Activated naive CD4-positive, alpha-beta T cell treated with anti-CD3 and anti-CD28 coated beads, Interleukin-2, amount 50 U/mL, for 16 hours (primary cell): Measurements from ENCODE around the gene ZNF444.
"Not testable (repeated sequence)": the region's sequence is repeated elsewhere in the genome, so short reads cannot be mapped to it uniquely, and the experiment has no call there.

Experiments used
- DNase-seq: peaks from one replicate; pipeline ENCODE4 v3.0.0-alpha.2; 2020

Gene ZNF444

DNA sequence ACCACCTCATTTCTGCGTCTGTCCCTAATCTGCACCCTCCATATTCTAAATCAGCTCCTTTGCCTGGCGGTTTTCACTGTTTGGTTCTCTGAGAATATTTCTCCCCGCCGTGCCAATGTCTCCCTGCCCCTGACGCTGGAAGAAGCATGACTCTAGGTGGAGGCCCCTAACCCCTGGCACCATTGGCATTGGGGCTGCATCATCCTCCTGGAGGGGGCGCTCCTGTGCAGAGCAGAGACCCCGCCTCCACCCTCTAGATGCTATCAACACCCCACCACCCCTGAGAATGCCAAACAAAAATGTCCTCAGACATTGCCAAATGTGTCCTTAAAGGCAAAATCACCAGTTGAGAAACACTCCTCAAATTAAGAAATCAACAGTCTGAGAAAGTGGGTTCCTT is 50.0 kb downstream of the ZNF444 start:
- DNase-seq = no peak

DNA sequence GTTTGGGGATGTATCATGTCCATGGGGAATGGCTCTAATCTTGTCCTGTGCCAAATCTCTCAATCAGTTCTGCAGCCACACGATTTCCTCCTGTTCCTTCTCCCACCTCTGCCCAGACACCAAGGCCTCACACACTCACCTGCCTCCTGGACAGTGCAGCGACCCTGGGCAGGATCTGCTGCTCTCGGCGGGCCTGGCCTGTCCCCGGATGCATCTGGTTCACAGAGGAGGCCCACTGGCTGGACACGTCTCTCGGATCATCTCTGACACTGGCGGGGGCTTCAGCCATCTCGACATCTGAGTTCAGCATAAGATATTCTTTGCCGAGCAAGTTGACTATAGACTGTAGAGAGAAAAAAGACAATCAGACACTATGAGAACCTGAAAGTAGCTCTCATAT is 50.6 kb downstream of the ZNF444 start:
- DNase-seq = no peak

DNA sequence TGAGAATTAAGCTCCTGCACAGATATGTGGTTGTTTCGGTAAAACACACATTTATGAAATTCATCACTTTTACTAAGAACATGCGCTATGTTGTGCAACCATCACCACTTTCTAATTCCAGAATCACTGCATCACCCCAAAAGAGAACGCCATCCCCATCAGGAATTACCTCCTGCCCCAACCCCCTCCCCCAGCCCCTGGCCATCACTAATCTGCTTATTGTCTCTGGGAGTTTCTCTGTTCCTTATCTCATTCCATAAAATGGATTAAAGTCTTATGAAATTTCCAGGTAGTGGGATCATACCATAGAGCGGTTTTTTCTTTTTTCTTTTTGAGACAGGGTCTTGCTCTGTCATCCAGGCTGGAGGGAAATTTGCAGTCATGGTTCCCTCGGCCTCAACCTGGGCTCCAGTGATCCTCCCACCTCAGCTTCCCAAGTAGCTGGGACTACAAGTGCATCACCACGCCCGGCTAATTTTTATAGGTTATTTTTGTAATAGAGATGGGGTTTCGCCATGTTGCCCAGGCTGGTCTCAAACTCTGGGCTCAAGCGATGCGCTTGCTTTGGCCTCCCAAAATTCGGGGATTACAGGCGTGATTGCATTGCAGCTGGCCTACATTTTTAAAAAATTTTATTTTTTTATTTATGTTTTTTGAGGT is 53.0 kb downstream of the ZNF444 start:
- no peak for DNase-seq

DNA sequence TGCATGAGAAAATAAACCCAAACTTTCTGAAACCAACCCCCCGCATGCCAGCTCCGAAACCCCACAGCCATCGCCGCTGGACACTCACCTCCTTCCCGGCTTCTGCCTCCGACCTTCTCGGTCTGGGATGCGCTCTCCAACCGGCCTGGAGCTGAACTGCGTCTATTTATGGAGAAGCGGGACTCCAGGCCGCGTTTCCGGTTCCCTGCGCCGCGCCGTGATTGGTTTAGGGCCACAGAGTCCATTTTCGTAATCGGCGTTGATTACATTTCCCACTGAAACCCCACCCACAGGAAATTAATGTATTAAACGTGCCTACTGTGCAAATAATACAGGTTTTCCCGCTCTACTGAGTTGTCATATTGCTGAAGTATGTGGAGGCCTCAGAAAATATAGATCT is 56.6 kb downstream of the ZNF444 start, which contains the start of gene ZSCAN5B:
Gene ZSCAN5B, minus strand, starts transcription at position 138 of the 400 bp plus-strand sequence. CDS start 4,731 bp downstream, outside the sequence.
- DNase-seq = not testable (repeated sequence)

DNA sequence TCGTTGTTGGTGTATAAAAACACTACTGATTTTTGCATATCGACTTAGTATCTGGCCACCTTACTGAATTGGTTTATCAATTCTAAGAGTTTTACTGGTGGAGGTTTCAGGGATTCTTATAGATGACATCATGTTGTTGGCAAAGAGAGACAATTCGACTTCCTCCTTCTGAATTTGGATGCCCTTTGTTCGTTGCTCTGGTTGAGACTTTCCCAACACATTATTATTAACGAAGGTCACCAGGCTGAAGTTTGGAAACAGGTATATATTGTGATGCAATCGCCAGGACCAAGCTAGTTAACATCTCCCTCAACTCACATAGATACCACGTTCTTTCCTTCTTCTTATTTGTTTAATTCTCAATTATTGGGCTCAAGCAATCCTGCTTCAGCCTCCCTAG is 58.6 kb downstream of the ZNF444 start:
- DNase-seq = no peak

DNA sequence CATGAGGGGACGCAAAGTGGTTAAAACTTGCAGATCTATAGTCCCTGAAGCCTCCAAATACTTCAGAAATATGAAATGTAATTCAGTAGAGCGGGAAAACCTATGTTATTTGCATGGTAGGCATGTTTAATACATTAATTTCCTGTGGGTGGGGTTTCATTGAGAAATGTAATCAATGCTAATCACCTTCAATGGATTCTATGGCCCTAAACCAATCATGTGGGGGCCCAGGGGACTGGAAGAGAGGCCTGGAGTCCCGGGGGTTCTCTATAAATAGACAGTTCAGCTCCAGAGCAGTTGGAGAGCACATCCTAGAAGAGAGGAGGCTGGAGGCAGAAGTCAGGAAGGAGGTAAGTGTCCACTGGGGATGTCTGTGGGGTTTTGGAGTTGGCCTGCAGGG is 60.9 kb downstream of the ZNF444 start, which contains the start of gene ZSCAN5C:
Gene ZSCAN5C, plus strand, starts transcription at position 301 of the 400 bp plus-strand sequence. CDS start 3,641 bp downstream, outside the sequence.
- no peak for DNase-seq

DNA sequence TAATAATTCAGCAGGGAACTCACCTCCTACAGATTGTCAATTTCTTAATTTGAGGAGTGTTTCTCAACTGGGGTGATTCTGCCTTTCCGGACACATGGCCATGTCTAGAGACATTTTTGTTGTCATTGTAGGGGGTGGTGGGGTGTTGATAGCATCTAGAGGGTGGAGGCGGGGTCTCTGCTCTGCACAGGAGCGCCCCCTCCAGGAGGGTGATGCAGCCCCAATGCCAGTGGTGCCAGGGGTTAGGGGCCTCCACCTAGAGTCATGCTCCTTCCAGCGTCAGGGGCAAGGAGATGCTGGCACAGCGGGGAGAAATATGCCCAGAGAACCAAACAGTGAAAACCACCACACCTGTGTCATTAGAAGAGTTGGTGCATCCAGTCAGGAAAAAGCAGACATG is 66.5 kb downstream of the ZNF444 start:
- not testable (repeated sequence) for DNase-seq

DNA sequence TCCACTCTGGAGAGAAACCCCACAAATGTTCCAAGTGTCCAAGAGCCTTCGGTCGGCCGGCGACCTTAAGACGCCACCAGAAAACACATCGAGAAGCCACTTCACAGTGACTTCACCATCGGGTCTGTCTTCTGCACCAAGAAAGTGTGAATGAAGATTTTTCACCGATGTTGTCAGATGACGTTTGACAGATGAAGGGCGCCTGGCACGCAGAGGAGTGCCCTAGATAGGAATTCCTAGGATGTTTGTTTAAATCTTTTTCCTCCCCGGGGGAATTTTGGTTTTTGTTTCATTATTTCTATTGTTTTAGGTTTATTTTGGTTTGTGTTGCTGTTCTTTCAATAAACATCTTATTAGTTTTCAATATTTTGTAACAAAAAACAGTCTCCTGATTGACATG is 68.0 kb downstream of the ZNF444 start:
- DNase-seq = no peak

DNA sequence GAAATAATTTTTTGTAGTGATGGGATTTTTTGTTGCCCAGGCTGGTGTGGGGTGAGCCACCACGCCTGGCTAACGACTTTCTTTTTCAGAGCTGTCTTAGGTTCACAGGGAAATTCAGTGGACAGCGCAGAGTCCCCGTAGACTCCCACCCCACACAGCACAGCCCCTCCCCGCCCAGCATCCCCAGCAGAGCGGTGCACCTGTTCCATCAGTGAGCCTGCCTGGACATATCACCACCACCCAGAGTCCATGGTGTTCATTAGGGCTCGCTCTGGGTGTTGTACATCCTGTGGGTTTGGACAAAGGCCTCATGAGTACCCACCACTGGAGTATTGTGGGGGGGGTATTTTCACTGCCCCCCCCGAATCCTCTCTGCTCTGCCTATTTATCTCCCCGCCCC is 68.9 kb downstream of the ZNF444 start:
- DNase-seq = not testable (repeated sequence)
